ENCODE data around the gene NCKAP5. TPM values are rescaled to one million over a fixed set of nuclear protein-coding genes. Genes with fewer than 3 reads are reported as not detected.

NCKAP5 gene
- total and polyA plus RNA-seq, 11 donors = 0.51 to 10.5 (median 5.2) TPM

GRCh38 chr2:132665401-132666140, 902.7 kb downstream of the NCKAP5 start:
- Histone ChIP-seq H3K27ac (no peak overlapping the region), H3K4me1 (peaks cover 0 to 24% (median 14%) of the 10 kb centered on the region in 12 donors), H3K27me3 (peaks cover 15 to 56% (median 33%) of the 10 kb centered on the region in 9 donors), H3K4me3 (no peak overlapping the region), H3K9me3 (no peaks in the 10 kb centered on the region), H3K36me3 (no peaks in the 10 kb centered on the region)
- TF ChIP-seq CTCF (IDR thresholded peaks at IDR 0.05) (no peak), POLR2A (IDR thresholded peaks at IDR 0.05) (no peak)
- ATAC-seq (no peak), DNase-seq (no peak)
- intact Hi-C loops (cut with DNase I) = loop anchor here in 1 of 10 donors (10.0 kb wide), 1 partner anchor 499 kb away; no protein-coding TSS in a partner anchor
- WGBS, 4 donors = 87 to 97% (median 92%) methylated on average over 4 of the region's 4 CpGs

- Histone ChIP-seq H3K9me3 (no peaks in the 10 kb centered on the region), H3K36me3 (no peaks in the 10 kb centered on the region), H3K4me3 (no peak overlapping the region), H3K27ac (no peak overlapping the region), H3K4me1 (peaks cover 0 to 10% (median 5%) of the 10 kb centered on the region in 12 donors), H3K27me3 (peaks cover 9 to 46% (median 19%) of the 10 kb centered on the region in 9 donors)
- DNase-seq (no peak), ATAC-seq (no peak)
- intact Hi-C loops (cut with DNase I) = loop anchor here in 1 of 10 donors (10.0 kb wide), 1 partner anchor 501 kb away; no protein-coding TSS in a partner anchor
- TF ChIP-seq POLR2A (IDR thresholded peaks at IDR 0.05) (no peak), CTCF (IDR thresholded peaks at IDR 0.05) (no peak)
- 82 to 87% (median 85%) methylated on average over 2 of the region's 2 CpGs for WGBS, 4 donors
These were observed 904.2 kb downstream of the NCKAP5 start for GRCh38 chr2:132664096-132664495.

- DNase-seq = no peak
- Histone ChIP-seq H3K36me3 (no peaks in the 10 kb centered on the region), H3K4me1 (no peaks in the 10 kb centered on the region), H3K9me3 (no peaks in the 10 kb centered on the region), H3K27me3 (peaks cover 0 to 32% (median 6%) of the 10 kb centered on the region in 9 donors), H3K27ac (no peak overlapping the region), H3K4me3 (no peak overlapping the region)
- TF ChIP-seq POLR2A (IDR thresholded peaks at IDR 0.05) = no peak
- ATAC-seq = no peak
- WGBS, 4 donors = 53 to 70% (median 62%) methylated on average over 3 of the region's 3 CpGs
- intact Hi-C loops (cut with DNase I) = loop anchor here in 1 of 10 donors (10.0 kb wide), 1 partner anchor 502 kb away; no protein-coding TSS in a partner anchor
These were observed 905.5 kb downstream of the NCKAP5 start for GRCh38 chr2:132662732-132663131.

GRCh38 chr2:132659331-132659730, 908.9 kb downstream of the NCKAP5 start:
- no peaks in the 10 kb centered on the region for H3K36me3 ChIP-seq
- no peaks in the 10 kb centered on the region for H3K9me3 ChIP-seq
- TF ChIP-seq POLR2A (IDR thresholded peaks at IDR 0.05) = no peak
- TF ChIP-seq CTCF (IDR thresholded peaks at IDR 0.05) = no peak
- intact Hi-C loops (cut with DNase I) = loop anchor here in 4 of 10 donors (10.0 kb wide), 3 partner anchors 505 to 1185 kb away; no protein-coding TSS in a partner anchor
- no peak for DNase-seq
- peaks cover 0 to 12% (median 0%) of the 10 kb centered on the region in 9 donors for H3K27me3 ChIP-seq
- H3K4me3 ChIP-seq = no peak overlapping the region
- no peaks in the 10 kb centered on the region for H3K4me1 ChIP-seq
- H3K27ac ChIP-seq = no peak overlapping the region
- no peak for ATAC-seq
- 89 to 94% (median 92%) methylated on average over 3 of the region's 3 CpGs for WGBS, 4 donors
